Smooth muscle cell (in vitro differentiated cells): ENCODE data around the gene LHX5. TPM values are rescaled to one million over a fixed set of nuclear protein-coding genes. Genes with fewer than 3 reads are reported as not detected.

ENCODE experiments used
- DNase-seq: peaks from one replicate; lab custom pipeline; 2025; ENCODE audit not compliant: unreplicated experiment; lab: John Stamatoyannopoulos, UW
- H2AFZ ChIP-seq: fragments of 200-600 bp; sonication (generic); 2 replicates; pipeline ENCODE4 v1.6.0; 2016; ENCODE audit warnings: antibody characterized with exemption, low read depth, mild to moderate bottlenecking
- H3F3A ChIP-seq: fragments of 200-600 bp; sonication (generic); 2 replicates; pipeline ENCODE4 v1.6.0; 2017; ENCODE audit warnings: antibody characterized with exemption, low read depth
- H3K27ac ChIP-seq: fragments of 200-600 bp; sonication (generic); 2 replicates; pipeline ENCODE4 v1.5.1; 2016; ENCODE audit warnings: low read depth, mild to moderate bottlenecking
- H3K27me3 ChIP-seq: fragments of 200-600 bp; sonication (generic); 2 replicates; pipeline ENCODE4 v1.6.1; 2016; ENCODE audit warnings: low read depth, mild to moderate bottlenecking
- H3K36me3 ChIP-seq: fragments of 200-600 bp; sonication (generic); 2 replicates; pipeline ENCODE4 v1.5.1; 2016; ENCODE audit warnings: low read depth
- H3K4me1 ChIP-seq: fragments of 200-600 bp; sonication (generic); 2 replicates; pipeline ENCODE4 v1.5.1; 2016; ENCODE audit warnings: low read depth
- H3K4me2 ChIP-seq: fragments of 200-600 bp; sonication (generic); 2 replicates; pipeline ENCODE4 v1.6.0; 2016; ENCODE audit warnings: mild to moderate bottlenecking
- H3K4me3 ChIP-seq: fragments of 200-600 bp; sonication (generic); 2 replicates; pipeline ENCODE4 v1.5.1; 2016; ENCODE audit warnings: mild to moderate bottlenecking
- H3K79me2 ChIP-seq: fragments of 200-600 bp; sonication (generic); 2 replicates; pipeline ENCODE4 v1.6.0; 2016; ENCODE audit warnings: low read depth, mild to moderate bottlenecking
- H3K9ac ChIP-seq: fragments of 200-600 bp; sonication (generic); 2 replicates; pipeline ENCODE4 v1.6.0; 2016; ENCODE audit warnings: low read depth
- H3K9me3 ChIP-seq: fragments of 200-600 bp; sonication (generic); replicated peaks from 2 replicates; pipeline ENCODE4 v1.5.1; 2016; ENCODE audit warnings: low read depth
- H4K20me1 ChIP-seq: fragments of 200-600 bp; sonication (generic); 2 replicates; pipeline ENCODE4 v1.6.0; 2016; ENCODE audit warnings: low read depth
- CTCF ChIP-seq: fragments of 200-600 bp; sonication (generic); IDR thresholded peaks from 2 replicates; pipeline ENCODE4 v1.5.1; 2017; ENCODE audit warnings: borderline replicate concordance, mild to moderate bottlenecking, antibody characterized with exemption; ENCODE audit not compliant: insufficient read depth, poor library complexity, severe bottlenecking
- WGBS: methylation state at CpG from one replicate; pipeline ENCODE4 v1.1.7; 2016; ENCODE audit warnings: low lambda C conversion rate; 5-methylcytosine and 5-hydroxymethylcytosine counted together
- polyA plus RNA-seq: library from polyadenylated mRNA; unstranded; fragments of >200 nt; fragmentation: Nextera tagmentation; extraction: Ambion mirVana; gene quantifications from 2 replicates; pipeline ENCODE4 v1.2.1, GENCODE V29; 2016
- total RNA-seq: library from RNA; depleted of rRNA; stranded (reverse); fragments of >200 nt; gene quantifications from 2 replicates; pipeline ENCODE4 v1.2.3, GENCODE V29; 2014

The LHX5 gene
- total and polyA plus RNA-seq, 2 experiments from 2014 or later: not detected

- H3K27ac ChIP-seq: no peak overlapping the region
- H3K4me3 ChIP-seq: no peak overlapping the region
- H3K27me3 ChIP-seq: peaks cover 7% of the 10 kb centered on the region
- no peak for TF ChIP-seq CTCF
- H3K9ac ChIP-seq: no peak overlapping the region
- H4K20me1 ChIP-seq: no peaks in the 10 kb centered on the region
- DNase-seq: no peak
- no peaks in the 10 kb centered on the region for H3K4me1 ChIP-seq
- H3F3A ChIP-seq: no peaks in the 10 kb centered on the region
- 91% methylated on average over 5 of the region's 5 CpGs for WGBS
- no peak overlapping the region for H3K4me2 ChIP-seq
- no peaks in the 10 kb centered on the region for H3K36me3 ChIP-seq
- H3K9me3 ChIP-seq: no peaks in the 10 kb centered on the region
- H3K79me2 ChIP-seq: no peaks in the 10 kb centered on the region
- H2AFZ ChIP-seq: no peak overlapping the region
These were observed 36.3 kb downstream of the LHX5 start for GRCh38 chr12:113435367-113435766.

- Histone ChIP-seq H3K4me2 (no peak overlapping the region), H3K27ac (no peak overlapping the region), H3K4me3 (no peak overlapping the region), H4K20me1 (no peaks in the 10 kb centered on the region), H3K9me3 (no peaks in the 10 kb centered on the region), H3F3A (no peaks in the 10 kb centered on the region), H3K4me1 (no peaks in the 10 kb centered on the region), H3K36me3 (no peaks in the 10 kb centered on the region), H3K79me2 (no peaks in the 10 kb centered on the region), H3K27me3 (peaks cover 3% of the 10 kb centered on the region), H3K9ac (no peak overlapping the region), H2AFZ (no peak overlapping the region)
- TF ChIP-seq CTCF: no peak
- DNase-seq: no peak
These were observed 38.7 kb downstream of the LHX5 start for GRCh38 chr12:113432986-113433385.

GRCh38 chr12:113428482-113428881, 43.2 kb downstream of the LHX5 start:
- Histone ChIP-seq H3K36me3 (no peaks in the 10 kb centered on the region), H3K9me3 (no peaks in the 10 kb centered on the region), H3K4me3 (no peak overlapping the region), H2AFZ (no peak overlapping the region), H3K9ac (no peak overlapping the region), H3K27ac (no peak overlapping the region), H3K4me2 (no peak overlapping the region), H3K27me3 (no peaks in the 10 kb centered on the region), H4K20me1 (no peaks in the 10 kb centered on the region), H3K79me2 (no peaks in the 10 kb centered on the region), H3F3A (no peaks in the 10 kb centered on the region), H3K4me1 (no peaks in the 10 kb centered on the region)
- TF ChIP-seq CTCF: no peak
- DNase-seq: no peak
- 100% methylated on average over 1 of the region's 1 CpG for whole genome bisulfite sequencing

GRCh38 chr12:113427882-113428281, 43.8 kb downstream of the LHX5 start:
- Histone ChIP-seq H3K9ac (no peak overlapping the region), H2AFZ (no peak overlapping the region), H3F3A (no peaks in the 10 kb centered on the region), H3K36me3 (no peaks in the 10 kb centered on the region), H3K4me2 (no peak overlapping the region), H3K27ac (no peak overlapping the region), H3K4me3 (no peak overlapping the region), H3K9me3 (no peaks in the 10 kb centered on the region), H4K20me1 (no peaks in the 10 kb centered on the region), H3K79me2 (no peaks in the 10 kb centered on the region), H3K4me1 (no peaks in the 10 kb centered on the region), H3K27me3 (no peaks in the 10 kb centered on the region)
- TF ChIP-seq CTCF: no peak
- WGBS: 79% methylated on average over 9 of the region's 9 CpGs
- DNase-seq: no peak
